Measurements from ENCODE around the gene SFXN4. TPM values are rescaled to one million over a fixed set of nuclear protein-coding genes. Genes with fewer than 3 reads are reported as not detected.
A peak's percentile ranks its signal among the peaks of the same experiment; 100 is the strongest.
"Not testable (repeated sequence)": the region's sequence is repeated elsewhere in the genome, so short reads cannot be mapped to it uniquely, and the experiment has no call there.

SFXN4 gene
- total RNA-seq, 2 donors from 2014 or later: 20.4 to 38.7 TPM

DNA sequence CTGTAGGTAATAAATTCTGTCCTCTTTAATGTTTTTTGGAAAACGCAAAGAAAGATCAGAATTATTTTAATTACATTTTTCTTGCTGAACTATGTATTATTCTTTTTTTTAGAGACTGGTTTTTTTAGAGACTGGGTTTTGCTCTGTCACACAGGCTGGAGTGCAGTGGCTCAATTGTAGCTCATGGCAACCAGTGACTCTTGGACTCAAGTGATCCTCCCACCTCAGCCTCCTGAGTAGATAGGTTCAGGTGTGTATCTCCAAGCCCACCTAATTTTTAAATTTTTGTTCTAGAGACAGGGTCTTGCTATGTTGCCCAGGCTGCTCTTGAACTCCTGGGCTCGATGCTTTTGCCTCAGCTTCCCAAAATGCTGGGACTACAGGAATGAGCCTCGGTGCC is 66.9 kb downstream of the SFXN4 start:
- Mint-ChIP-seq H3K4me1 (peaks cover 20% of the 10 kb centered on the region), H3K4me3 (no peak overlapping the region), H3K27me3 (no peaks in the 10 kb centered on the region), H3K27ac (no peak overlapping the region), H3K9me3 (no peaks in the 10 kb centered on the region), H3K36me3 (ENCODE audit: low read depth) (no peaks in the 10 kb centered on the region)
- no peak for ATAC-seq (replicated peaks)

- H3K9me3 Mint-ChIP-seq; H3K4me3 Mint-ChIP-seq; H3K36me3 Mint-ChIP-seq (ENCODE audit: low read depth); ATAC-seq (replicated peaks); H3K27me3 Mint-ChIP-seq: not testable (repeated sequence)
- peaks cover 21% of the 10 kb centered on the region for H3K4me1 Mint-ChIP-seq
- H3K27ac Mint-ChIP-seq: peak overlapping the region; percentile 62
Measured at GRCh38 chr10:119096641-119097415, 68.7 kb downstream of the SFXN4 start.

DNA sequence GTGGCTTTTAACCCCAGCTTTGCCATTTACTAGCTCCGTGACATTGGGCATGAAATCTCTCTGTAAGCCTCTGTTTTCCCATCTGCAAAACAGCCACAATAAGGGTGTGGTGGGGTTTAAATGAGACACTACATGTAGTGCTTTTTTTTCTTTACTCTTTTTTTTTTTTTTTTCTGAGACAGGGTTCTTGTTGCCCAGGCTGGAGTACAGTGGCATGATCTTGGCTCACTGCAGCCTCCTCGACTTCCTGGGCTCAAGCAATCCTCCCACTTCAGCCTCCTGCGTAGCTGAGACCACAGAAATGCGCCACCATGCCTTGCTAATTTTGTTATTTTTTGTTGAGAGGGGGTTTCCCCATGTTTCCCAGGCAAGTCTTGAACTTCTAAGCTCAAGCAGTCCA is 69.9 kb downstream of the SFXN4 start:
- Mint-ChIP-seq H3K36me3 (ENCODE audit: low read depth) (no peaks in the 10 kb centered on the region), H3K4me3 (peak overlapping the region; percentile 57), H3K27me3 (no peaks in the 10 kb centered on the region), H3K9me3 (no peaks in the 10 kb centered on the region), H3K4me1 (peaks cover 24% of the 10 kb centered on the region), H3K27ac (peak overlapping the region; percentile 62)
- peak; percentile 40 for ATAC-seq (replicated peaks)

DNA sequence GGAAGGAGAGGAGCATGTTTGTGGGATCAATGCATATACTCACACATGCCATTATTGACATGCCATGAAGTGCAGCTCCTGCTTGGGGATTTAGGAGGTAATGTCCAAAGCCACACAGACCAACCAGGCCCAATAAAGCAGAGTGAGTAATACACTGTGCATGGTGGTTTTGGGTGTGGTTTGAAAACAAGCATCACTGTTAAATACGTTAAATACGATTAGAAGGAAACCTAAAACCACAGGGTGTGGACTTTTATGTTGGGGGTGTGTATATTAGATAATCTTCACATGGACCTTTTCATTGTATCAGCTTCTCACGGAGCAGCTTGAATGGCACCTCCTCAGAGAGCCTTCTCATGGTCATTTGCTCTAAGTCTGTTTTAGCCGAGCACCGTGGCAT is 74.5 kb downstream of the SFXN4 start:
- peaks cover 43% of the 10 kb centered on the region for H3K4me1 Mint-ChIP-seq
- peak; percentile 81 for ATAC-seq (replicated peaks)
- no peaks in the 10 kb centered on the region for H3K27me3 Mint-ChIP-seq
- H3K27ac Mint-ChIP-seq: peak overlapping the region; percentile 92
- no peaks in the 10 kb centered on the region for H3K36me3 Mint-ChIP-seq (ENCODE audit: low read depth)
- peak overlapping the region; percentile 68 for H3K4me3 Mint-ChIP-seq
- H3K9me3 Mint-ChIP-seq: no peaks in the 10 kb centered on the region

Other genes starting within 250 kb of the SFXN4 start
- under 1 TPM; 0.11 to 0.30 TPM for gene NANOS1, start 136.0 kb downstream of the SFXN4 start, total RNA-seq
- 100 to 1,000 TPM in 1 of 2 donors, 10 to 100 TPM in 1; 93.8 to 155 TPM for gene EIF3A, start 84.9 kb downstream of the SFXN4 start, total RNA-seq
- 10 to 100 TPM; 15.6 to 32.0 TPM for gene DENND10, start 61.6 kb downstream of the SFXN4 start, total RNA-seq
- 100 to 1,000 TPM; 141 to 239 TPM for gene PRDX3, start 13.1 kb upstream of the SFXN4 start, total RNA-seq
- 10 to 100 TPM; 18.9 to 28.2 TPM for gene GRK5, start 41.9 kb upstream of the SFXN4 start, total RNA-seq

Measured in activated T-helper 17 cell treated with anti-CD3 and anti-CD28 coated beads, Interleukin-2, amount 50 U/mL, for 72 hours (primary cell).